PC-9 (cell line): ENCODE measurements around the gene DDX10. TPM values are rescaled to one million over a fixed set of nuclear protein-coding genes. Genes with fewer than 3 reads are reported as not detected.

Experiments
- BruUV-seq: library from RNA; stranded (reverse); fragments of 400-500 nt; replicated peaks from 2 replicates; lab custom pipeline; 2021; lab: Mats Ljungman, UMichigan
- CTCF ChIA-PET: fragments of 300-600 bp; sonication (Branson Sonifier 250); formaldehyde crosslinking; loops from one replicate; lab custom pipeline; 2022; ENCODE audit warnings: antibody characterized with exemption; lab: Charles Lee
- POLR2A ChIA-PET: fragments of 300-600 bp; sonication (Branson Sonifier 250); formaldehyde crosslinking; loops from one replicate; lab custom pipeline; 2022; ENCODE audit warnings: antibody characterized with exemption; ENCODE audit not compliant: unreplicated experiment; lab: Charles Lee
- DNase-seq, 2 experiments: peaks; one replicate each; pipeline versions ENCODE4 v3.0.0 to v3.0.0-alpha.2; 2015 to 2022; ENCODE audit warnings: mixed read lengths in 1 of 2
- H2AFZ ChIP-seq: fragments of 200-600 bp; sonication (generic); 2 replicates; pipeline ENCODE4 v1.8.1; 2017; ENCODE audit warnings: antibody characterized with exemption
- H3F3A ChIP-seq: fragments of 200-600 bp; sonication (generic); 2 replicates; pipeline ENCODE4 v1.8.1; 2017; ENCODE audit warnings: antibody characterized with exemption, mild to moderate bottlenecking, low read depth; ENCODE audit not compliant: insufficient read depth
- H3K27ac ChIP-seq: fragments of 200-600 bp; sonication (generic); 2 replicates; pipeline ENCODE4 v1.6.1; 2016; ENCODE audit warnings: mixed run types
- H3K27me3 ChIP-seq: fragments of 200-600 bp; sonication (generic); 2 replicates; pipeline ENCODE4 v1.6.1; 2016; ENCODE audit warnings: low read depth, mixed run types; ENCODE audit not compliant: insufficient read depth
- H3K36me3 ChIP-seq: fragments of 200-600 bp; sonication (generic); 2 replicates; pipeline ENCODE4 v1.6.1; 2016; ENCODE audit warnings: low read depth, mixed run types
- H3K4me1 ChIP-seq: fragments of 200-600 bp; sonication (generic); replicated peaks from 2 replicates; pipeline ENCODE4 v1.6.1; 2016; ENCODE audit warnings: mixed run types; ENCODE audit not compliant: insufficient read depth
- H3K4me2 ChIP-seq: fragments of 200-600 bp; sonication (generic); 2 replicates; pipeline ENCODE4 v1.6.1; 2017; ENCODE audit warnings: mixed run types
- H3K4me3 ChIP-seq: fragments of 200-600 bp; sonication (generic); 2 replicates; pipeline ENCODE4 v1.6.1; 2016; ENCODE audit warnings: mixed run types
- H3K79me2 ChIP-seq: fragments of 200-600 bp; sonication (generic); 2 replicates; pipeline ENCODE4 v1.6.1; 2017; ENCODE audit warnings: low read depth, mixed run types
- H3K9me2 ChIP-seq: fragments of 200-600 bp; sonication (generic); 2 replicates; pipeline ENCODE4 v1.8.1; 2017; ENCODE audit warnings: mild to moderate bottlenecking; ENCODE audit not compliant: insufficient read depth
- H3K9me3 ChIP-seq: fragments of 200-600 bp; sonication (generic); 2 replicates; pipeline ENCODE4 v1.8.1; 2016; ENCODE audit warnings: low read depth; ENCODE audit not compliant: insufficient read depth
- H4K20me1 ChIP-seq: fragments of 200-600 bp; sonication (generic); 2 replicates; pipeline ENCODE4 v1.8.1; 2017; ENCODE audit not compliant: insufficient read depth
- EZH2 ChIP-seq: fragments of 200-600 bp; sonication (generic); IDR thresholded peaks from 2 replicates; pipeline ENCODE4 v1.8.0; 2017; ENCODE audit warnings: antibody characterized with exemption, low read depth
- intact Hi-C: fragments of 100-400 bp; cut with micrococcal nuclease; formaldehyde crosslinking; loops from one replicate; pipeline ENCODE4 v1.10.0; 2022; ENCODE audit not compliant: unreplicated experiment
- total RNA-seq: library from RNA; stranded (reverse); gene quantifications from 2 replicates; pipeline ENCODE4 v1.2.3, GENCODE V29; 2021
- TF ChIP-seq, protein P1 (sequence below): fragments of 200-600 bp; sonication (generic); conservative IDR thresholded peaks from 2 replicates; pipeline ENCODE4 v1.6.1; 2017; ENCODE audit warnings: mixed run types, antibody characterized with exemption, mild to moderate bottlenecking, moderate library complexity

The DDX10 gene
- total RNA-seq, 1 experiment from 2014 or later = 26.4 TPM

GRCh38 chr11:108618529-108618928 is 46.3 kb upstream of the DDX10 start:
- Histone ChIP-seq H3K9me3 (0 out of 2 replicates have a peak, but pooled peaks cover 5% of the 10 kb centered on the region), H3F3A (peaks cover 25% of the 10 kb centered on the region), H3K4me2 (no peak overlapping the region), H3K36me3 (no peaks in the 10 kb centered on the region), H3K9me2 (no peaks in the 10 kb centered on the region), H3K79me2 (no peaks in the 10 kb centered on the region), H3K27me3 (no peaks in the 10 kb centered on the region), H3K4me3 (no peak overlapping the region), H3K4me1 (peaks cover 50% of the 10 kb centered on the region), H4K20me1 (no peaks in the 10 kb centered on the region), H2AFZ (no peak overlapping the region), H3K27ac (no peak overlapping the region)
- no TSS peak for BruUV-seq
- DNase-seq = peak in 1 of 2 experiments; percentile 76
- TF ChIP-seq, protein P1, sequence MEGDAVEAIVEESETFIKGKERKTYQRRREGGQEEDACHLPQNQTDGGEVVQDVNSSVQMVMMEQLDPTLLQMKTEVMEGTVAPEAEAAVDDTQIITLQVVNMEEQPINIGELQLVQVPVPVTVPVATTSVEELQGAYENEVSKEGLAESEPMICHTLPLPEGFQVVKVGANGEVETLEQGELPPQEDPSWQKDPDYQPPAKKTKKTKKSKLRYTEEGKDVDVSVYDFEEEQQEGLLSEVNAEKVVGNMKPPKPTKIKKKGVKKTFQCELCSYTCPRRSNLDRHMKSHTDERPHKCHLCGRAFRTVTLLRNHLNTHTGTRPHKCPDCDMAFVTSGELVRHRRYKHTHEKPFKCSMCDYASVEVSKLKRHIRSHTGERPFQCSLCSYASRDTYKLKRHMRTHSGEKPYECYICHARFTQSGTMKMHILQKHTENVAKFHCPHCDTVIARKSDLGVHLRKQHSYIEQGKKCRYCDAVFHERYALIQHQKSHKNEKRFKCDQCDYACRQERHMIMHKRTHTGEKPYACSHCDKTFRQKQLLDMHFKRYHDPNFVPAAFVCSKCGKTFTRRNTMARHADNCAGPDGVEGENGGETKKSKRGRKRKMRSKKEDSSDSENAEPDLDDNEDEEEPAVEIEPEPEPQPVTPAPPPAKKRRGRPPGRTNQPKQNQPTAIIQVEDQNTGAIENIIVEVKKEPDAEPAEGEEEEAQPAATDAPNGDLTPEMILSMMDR = no peak
- intact Hi-C loops = no loop called here
- CTCF ChIA-PET = no interaction called here
- POLR2A ChIA-PET = no interaction called here

DNA sequence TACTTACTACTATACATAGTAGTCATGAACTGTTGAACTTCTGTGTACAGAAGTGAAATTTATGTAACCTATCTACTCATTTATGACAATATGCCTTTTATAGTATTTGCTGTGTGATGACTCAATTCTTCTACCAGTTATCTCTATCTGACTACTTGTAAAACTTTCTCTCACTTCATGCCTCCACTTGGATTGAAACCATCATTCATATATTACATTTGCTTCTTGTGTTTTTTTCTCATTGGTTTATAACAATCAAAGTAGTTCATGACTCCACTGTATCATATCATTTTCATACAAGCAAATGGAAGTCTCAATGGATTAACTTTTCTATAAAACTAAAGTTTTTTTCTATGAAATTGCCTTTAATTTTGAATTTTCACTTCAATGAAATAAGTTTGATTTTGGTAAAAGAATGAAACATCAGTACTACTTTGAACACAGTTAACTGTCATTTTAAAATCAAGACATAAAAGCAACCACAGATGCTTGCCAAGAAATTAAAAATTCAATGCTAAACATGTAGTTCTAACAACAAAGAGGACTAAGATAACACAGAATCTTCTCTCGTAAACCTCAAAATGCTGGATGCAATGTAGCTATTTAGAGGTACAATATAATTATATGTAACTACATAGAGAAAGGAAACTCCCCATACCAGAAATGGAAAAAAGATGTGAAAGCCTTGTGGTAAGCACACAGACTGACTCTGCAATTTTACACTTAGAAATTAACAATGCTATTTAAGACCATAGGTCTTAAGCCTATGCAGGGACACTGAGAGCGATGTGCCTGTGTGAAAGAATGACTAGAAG is 43.7 kb upstream of the DDX10 start:
- Histone ChIP-seq H3K36me3 (no peaks in the 10 kb centered on the region), H2AFZ (no peak overlapping the region), H3K4me2 (peak overlapping the region; percentile 2; the same call in 1 of the 2 replicates), H3K27me3 (no peaks in the 10 kb centered on the region), H3K9me2 (no peaks in the 10 kb centered on the region), H3K27ac (peak overlapping the region; percentile 28), H3K4me1 (peaks cover 46% of the 10 kb centered on the region), H4K20me1 (no peaks in the 10 kb centered on the region), H3K79me2 (no peaks in the 10 kb centered on the region), H3F3A (peaks cover 21% of the 10 kb centered on the region), H3K9me3 (peaks cover 5% of the 10 kb centered on the region; the same call in 1 of the 2 replicates), H3K4me3 (no peak overlapping the region)
- intact Hi-C loops = no loop called here
- ChIA-PET CTCF (no interaction called here), POLR2A (no interaction called here)
- DNase-seq = peak in 1 of 2 experiments; percentile 83
- TF ChIP-seq, protein P1 = no peak
- TF ChIP-seq EZH2 = no peak
- BruUV-seq = no TSS peak

DNA sequence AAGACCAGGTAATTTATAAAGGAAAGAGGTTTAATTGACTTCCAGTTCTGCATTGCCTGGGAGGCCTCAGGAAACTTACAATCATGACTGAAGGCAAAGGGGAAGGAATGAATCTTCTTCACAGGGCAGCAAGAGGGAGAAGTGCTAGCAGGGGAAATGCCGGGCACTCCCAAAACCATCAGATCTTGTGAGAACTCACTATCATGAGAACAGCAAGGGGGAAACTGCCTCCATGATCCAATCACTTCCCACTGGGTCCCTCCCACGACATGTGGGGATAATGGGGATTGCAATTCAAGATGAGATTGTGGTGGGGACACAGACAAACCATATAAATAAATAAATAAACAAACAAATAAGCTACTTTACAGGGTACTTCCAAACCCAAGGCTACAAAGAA is 42.5 kb upstream of the DDX10 start:
- no peak overlapping the region for H3K27ac ChIP-seq
- H3K4me3 ChIP-seq = no peak overlapping the region
- peaks cover 13% of the 10 kb centered on the region for H3F3A ChIP-seq
- peaks cover 5% of the 10 kb centered on the region; the same call in 1 of the 2 replicates for H3K9me3 ChIP-seq
- H3K9me2 ChIP-seq = no peaks in the 10 kb centered on the region
- H4K20me1 ChIP-seq = no peaks in the 10 kb centered on the region
- no TSS peak for BruUV-seq
- H2AFZ ChIP-seq = no peak overlapping the region
- no peak overlapping the region for H3K4me2 ChIP-seq
- POLR2A ChIA-PET = no interaction called here
- H3K79me2 ChIP-seq = no peaks in the 10 kb centered on the region
- no peak for DNase-seq
- no peaks in the 10 kb centered on the region for H3K27me3 ChIP-seq
- CTCF ChIA-PET = no interaction called here
- peaks cover 37% of the 10 kb centered on the region for H3K4me1 ChIP-seq
- no peaks in the 10 kb centered on the region for H3K36me3 ChIP-seq
- no peak for TF ChIP-seq EZH2
- TF ChIP-seq, protein P1 = no peak
- intact Hi-C loops = no loop called here
